PC-3 (cell line): ENCODE data around the gene STRN4.

Experiments
- EZH2 ChIP-seq: fragments of 300-600 bp; sonication (generic); IDR thresholded peaks from one replicate; pipeline ENCODE4 v1.6.1; 2017; ENCODE audit warnings: antibody characterized with exemption, mild to moderate bottlenecking, low read length; ENCODE audit not compliant: unreplicated experiment
- EZH2phosphoT487 ChIP-seq: fragments of 300-600 bp; sonication (generic); IDR thresholded peaks from 2 replicates; pipeline ENCODE4 v1.6.1; 2018; ENCODE audit warnings: mild to moderate bottlenecking, antibody characterized with exemption, low read length, borderline replicate concordance
- TF ChIP-seq, protein P1 (sequence below): fragments of 300-600 bp; sonication (generic); conservative IDR thresholded peaks from 2 replicates; pipeline ENCODE4 v1.5.1; 2017; ENCODE audit warnings: antibody characterized with exemption, low read depth, mild to moderate bottlenecking, low read length

DNA sequence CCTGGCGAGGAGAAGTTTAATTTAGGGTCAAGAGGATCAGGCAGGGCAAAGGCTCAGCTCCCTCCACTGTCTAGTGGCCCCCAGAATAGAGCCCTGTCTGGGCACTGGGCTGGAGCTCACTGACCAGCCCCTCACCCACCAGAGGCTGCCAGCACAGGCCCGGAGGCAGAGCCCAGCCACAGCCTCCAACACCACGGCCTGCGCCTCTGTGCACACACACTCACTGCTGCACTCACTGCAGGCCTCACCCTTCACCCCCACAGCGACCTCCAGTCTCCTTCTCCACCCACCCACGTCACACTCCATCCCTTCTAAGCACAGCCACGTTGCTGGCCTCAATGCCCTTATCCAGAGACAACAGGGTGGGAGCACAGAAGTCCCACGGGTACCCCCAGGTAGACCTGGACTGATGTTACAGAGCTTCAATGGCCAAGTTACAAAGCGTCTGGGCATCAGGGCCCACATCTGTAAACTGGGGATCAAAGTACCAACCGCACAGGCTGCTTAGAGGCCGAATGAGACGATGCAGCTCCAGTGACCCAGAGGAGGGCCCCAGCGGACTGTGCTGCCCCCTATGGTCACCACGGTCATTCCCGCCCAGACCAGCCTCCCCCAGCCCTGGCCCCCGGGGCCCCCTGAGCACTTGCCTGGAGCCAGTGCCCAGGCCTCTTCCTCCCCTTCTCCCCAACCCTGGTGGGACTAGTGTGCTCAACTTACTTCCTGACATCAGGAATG lies 24.8 kb downstream of the STRN4 start:
- TF ChIP-seq, protein P1, sequence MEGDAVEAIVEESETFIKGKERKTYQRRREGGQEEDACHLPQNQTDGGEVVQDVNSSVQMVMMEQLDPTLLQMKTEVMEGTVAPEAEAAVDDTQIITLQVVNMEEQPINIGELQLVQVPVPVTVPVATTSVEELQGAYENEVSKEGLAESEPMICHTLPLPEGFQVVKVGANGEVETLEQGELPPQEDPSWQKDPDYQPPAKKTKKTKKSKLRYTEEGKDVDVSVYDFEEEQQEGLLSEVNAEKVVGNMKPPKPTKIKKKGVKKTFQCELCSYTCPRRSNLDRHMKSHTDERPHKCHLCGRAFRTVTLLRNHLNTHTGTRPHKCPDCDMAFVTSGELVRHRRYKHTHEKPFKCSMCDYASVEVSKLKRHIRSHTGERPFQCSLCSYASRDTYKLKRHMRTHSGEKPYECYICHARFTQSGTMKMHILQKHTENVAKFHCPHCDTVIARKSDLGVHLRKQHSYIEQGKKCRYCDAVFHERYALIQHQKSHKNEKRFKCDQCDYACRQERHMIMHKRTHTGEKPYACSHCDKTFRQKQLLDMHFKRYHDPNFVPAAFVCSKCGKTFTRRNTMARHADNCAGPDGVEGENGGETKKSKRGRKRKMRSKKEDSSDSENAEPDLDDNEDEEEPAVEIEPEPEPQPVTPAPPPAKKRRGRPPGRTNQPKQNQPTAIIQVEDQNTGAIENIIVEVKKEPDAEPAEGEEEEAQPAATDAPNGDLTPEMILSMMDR: no peak; the same call in 1 of the 2 replicates
- TF ChIP-seq EZH2 (no peak), EZH2phosphoT487 (no peak)
